ENCODE results near the gene FAM240B. TPM values are rescaled to one million over a fixed set of nuclear protein-coding genes. Genes with fewer than 3 reads are reported as not detected.

The FAM240B gene
- total RNA-seq, 1 donor from 2014 or later, result not detected

DNA sequence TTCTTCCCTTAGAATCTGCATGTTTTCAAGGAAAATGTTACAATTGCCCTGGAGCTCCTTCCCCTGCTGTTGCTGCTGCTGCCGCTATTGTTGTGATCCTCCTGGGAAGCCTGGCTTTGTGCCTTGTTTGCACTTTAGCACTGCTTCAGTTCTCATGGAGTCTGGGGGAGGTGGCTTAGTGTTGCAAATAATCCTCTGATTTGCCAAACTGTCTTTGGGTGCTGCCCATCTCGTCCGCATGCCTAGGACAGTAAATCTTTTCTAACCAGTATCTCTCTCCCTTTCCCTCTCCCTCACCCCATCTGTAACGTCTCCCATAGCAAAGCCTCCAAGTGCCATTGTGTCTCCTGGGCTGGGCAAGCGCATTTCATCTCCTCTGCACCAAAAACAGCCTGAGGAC, 30.3 kb downstream of the FAM240B start:
- ChIA-PET POLR2A (no interaction called here), CTCF (interaction anchor here (0.7 kb wide), 1 partner anchor 65 kb away, joined by 3 read pairs; no protein-coding TSS in a partner anchor)
- ATAC-seq (ENCODE audit: low read depth) (no peak), DNase-seq (no peak)
- H3K4me3 Mint-ChIP-seq, result no peak overlapping the region
- no peaks in the 10 kb centered on the region for H3K4me1 Mint-ChIP-seq
- H3K9me3 Mint-ChIP-seq, result no peaks in the 10 kb centered on the region
- intact Hi-C loops (cut with micrococcal nuclease), result no loop called here
- no peak overlapping the region for H3K27ac Mint-ChIP-seq
- TF ChIP-seq, protein P1, sequence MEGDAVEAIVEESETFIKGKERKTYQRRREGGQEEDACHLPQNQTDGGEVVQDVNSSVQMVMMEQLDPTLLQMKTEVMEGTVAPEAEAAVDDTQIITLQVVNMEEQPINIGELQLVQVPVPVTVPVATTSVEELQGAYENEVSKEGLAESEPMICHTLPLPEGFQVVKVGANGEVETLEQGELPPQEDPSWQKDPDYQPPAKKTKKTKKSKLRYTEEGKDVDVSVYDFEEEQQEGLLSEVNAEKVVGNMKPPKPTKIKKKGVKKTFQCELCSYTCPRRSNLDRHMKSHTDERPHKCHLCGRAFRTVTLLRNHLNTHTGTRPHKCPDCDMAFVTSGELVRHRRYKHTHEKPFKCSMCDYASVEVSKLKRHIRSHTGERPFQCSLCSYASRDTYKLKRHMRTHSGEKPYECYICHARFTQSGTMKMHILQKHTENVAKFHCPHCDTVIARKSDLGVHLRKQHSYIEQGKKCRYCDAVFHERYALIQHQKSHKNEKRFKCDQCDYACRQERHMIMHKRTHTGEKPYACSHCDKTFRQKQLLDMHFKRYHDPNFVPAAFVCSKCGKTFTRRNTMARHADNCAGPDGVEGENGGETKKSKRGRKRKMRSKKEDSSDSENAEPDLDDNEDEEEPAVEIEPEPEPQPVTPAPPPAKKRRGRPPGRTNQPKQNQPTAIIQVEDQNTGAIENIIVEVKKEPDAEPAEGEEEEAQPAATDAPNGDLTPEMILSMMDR (IDR thresholded peaks at IDR 0.05), result no peak
- H3K36me3 Mint-ChIP-seq (ENCODE audit: low read depth), result no peaks in the 10 kb centered on the region
- H3K27me3 Mint-ChIP-seq, result peaks cover 3% of the 10 kb centered on the region

DNA sequence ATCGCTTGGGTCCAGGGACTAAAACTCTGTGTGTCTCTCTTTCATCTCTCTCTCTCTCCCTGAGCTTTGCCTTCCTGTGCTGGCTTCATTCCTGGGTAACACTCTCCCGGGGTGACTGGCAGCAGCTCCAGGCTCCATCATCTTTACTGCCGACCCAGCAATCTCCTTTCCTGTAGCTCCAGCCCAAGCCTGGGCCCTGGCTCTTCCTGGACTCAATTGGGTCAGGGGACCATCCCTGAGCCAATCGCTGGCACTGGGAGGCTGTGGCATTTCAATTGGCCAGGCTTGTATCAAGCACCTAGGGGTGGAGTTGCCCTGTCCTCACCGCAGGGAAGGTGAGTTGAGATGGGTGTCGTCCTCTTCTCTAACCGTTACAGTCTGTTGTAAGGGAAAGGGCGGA, 31.9 kb downstream of the FAM240B start:
- Mint-ChIP-seq H3K4me3 (no peak overlapping the region), H3K36me3 (ENCODE audit: low read depth) (no peaks in the 10 kb centered on the region), H3K27me3 (peaks cover 3% of the 10 kb centered on the region), H3K9me3 (no peaks in the 10 kb centered on the region), H3K27ac (no peak overlapping the region), H3K4me1 (no peaks in the 10 kb centered on the region)
- intact Hi-C loops (cut with micrococcal nuclease), result no loop called here
- DNase-seq (no peak), ATAC-seq (ENCODE audit: low read depth) (no peak)
- TF ChIP-seq, protein P1 (IDR thresholded peaks at IDR 0.05), result no peak
- CTCF ChIA-PET, result no interaction called here
- POLR2A ChIA-PET, result no interaction called here

DNA sequence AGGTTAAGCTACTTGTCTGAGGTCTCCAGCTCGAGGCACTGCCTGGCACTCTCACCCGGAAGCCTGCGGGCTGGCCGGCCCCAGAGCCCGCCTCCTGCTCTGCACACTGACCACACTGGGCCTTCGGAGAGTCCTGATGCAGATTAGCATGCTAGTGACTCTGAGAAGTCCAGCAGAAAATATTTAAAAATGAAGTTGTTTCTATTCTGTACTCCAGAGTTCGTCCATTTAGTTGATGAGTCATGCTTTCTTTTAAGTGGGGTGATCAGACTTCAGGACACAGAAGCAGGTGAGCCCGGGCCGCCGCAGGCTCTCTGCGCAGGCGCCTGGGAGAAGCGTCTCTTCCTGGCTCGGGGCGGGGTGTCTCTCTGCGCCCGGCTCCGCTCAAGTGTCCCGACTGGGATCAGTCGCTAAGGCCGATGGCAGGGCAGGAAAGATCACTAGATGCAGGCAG, 32.5 kb downstream of the FAM240B start:
- TF ChIP-seq, protein P1 (IDR thresholded peaks at IDR 0.05), result no peak
- Mint-ChIP-seq H3K27me3 (peaks cover 3% of the 10 kb centered on the region), H3K4me3 (no peak overlapping the region), H3K4me1 (no peaks in the 10 kb centered on the region), H3K27ac (no peak overlapping the region), H3K9me3 (no peaks in the 10 kb centered on the region), H3K36me3 (ENCODE audit: low read depth) (no peaks in the 10 kb centered on the region)
- ATAC-seq (ENCODE audit: low read depth), result no peak
- DNase-seq, result no peak
- intact Hi-C loops (cut with micrococcal nuclease), result no loop called here
- POLR2A ChIA-PET, result no interaction called here
- CTCF ChIA-PET, result no interaction called here

DNA sequence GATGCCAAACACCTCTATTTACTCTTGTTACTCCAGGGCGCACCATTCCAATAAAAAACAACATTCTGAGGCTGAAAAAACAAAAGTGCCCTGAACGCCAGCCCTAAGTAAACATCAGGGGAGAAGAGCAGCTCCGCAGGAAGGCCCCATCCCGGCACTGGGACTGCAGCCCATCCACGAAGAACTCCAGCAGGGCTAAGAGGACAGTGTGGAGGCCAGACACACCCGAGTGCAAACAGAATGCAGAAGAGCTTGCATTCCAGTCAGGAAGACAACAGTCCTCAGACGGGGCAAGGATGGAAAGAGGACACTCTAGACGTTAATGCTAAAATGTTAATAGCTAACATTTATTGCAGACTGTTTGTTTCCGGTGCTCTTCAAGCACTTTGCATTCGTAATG, 33.0 kb downstream of the FAM240B start:
- Mint-ChIP-seq H3K4me1 (no peaks in the 10 kb centered on the region), H3K4me3 (no peak overlapping the region), H3K27ac (no peak overlapping the region), H3K9me3 (no peaks in the 10 kb centered on the region), H3K36me3 (ENCODE audit: low read depth) (no peaks in the 10 kb centered on the region), H3K27me3 (peaks cover 3% of the 10 kb centered on the region)
- ATAC-seq (ENCODE audit: low read depth) (no peak), DNase-seq (no peak)
- ChIA-PET CTCF (no interaction called here), POLR2A (no interaction called here)
- intact Hi-C loops (cut with micrococcal nuclease), result no loop called here
- TF ChIP-seq, protein P1 (IDR thresholded peaks at IDR 0.05), result no peak

DNA sequence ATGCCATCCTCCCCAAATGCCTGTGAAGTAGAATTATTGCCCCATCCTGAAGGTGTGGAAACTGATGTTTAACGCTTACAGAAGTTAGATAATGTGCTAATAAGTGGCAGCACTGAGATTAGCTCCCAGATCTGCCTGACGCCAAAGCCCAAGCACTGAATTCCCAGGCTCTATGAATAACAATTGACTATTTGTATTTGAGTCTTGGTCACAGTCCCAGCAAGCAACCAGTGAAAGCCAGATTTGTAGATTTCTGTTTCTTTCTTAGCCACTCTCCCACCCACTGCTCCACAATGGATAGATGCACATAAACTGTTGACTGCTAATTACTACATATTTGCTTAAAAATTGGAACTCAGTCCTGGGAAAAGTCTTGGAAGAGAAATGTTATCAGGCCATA, 34.4 kb downstream of the FAM240B start:
- H3K27ac Mint-ChIP-seq, result no peak overlapping the region
- H3K9me3 Mint-ChIP-seq, result no peaks in the 10 kb centered on the region
- POLR2A ChIA-PET, result no interaction called here
- CTCF ChIA-PET, result no interaction called here
- TF ChIP-seq, protein P1 (IDR thresholded peaks at IDR 0.05), result no peak
- no peaks in the 10 kb centered on the region for H3K4me1 Mint-ChIP-seq
- ATAC-seq (ENCODE audit: low read depth), result no peak
- peaks cover 3% of the 10 kb centered on the region for H3K27me3 Mint-ChIP-seq
- no peak overlapping the region for H3K4me3 Mint-ChIP-seq
- intact Hi-C loops (cut with micrococcal nuclease), result no loop called here
- DNase-seq, result no peak
- H3K36me3 Mint-ChIP-seq (ENCODE audit: low read depth), result no peaks in the 10 kb centered on the region
